Skeletal muscle satellite cell (primary cell): ENCODE results near the gene POP4.

Experiments
- H3K27me3 ChIP-seq: 2 replicates; pipeline ENCODE4 v1.7.0; 2013; ENCODE audit warnings: low read length; ENCODE audit not compliant: control insufficient read depth, insufficient read depth
- H3K36me3 ChIP-seq: 2 replicates; pipeline ENCODE4 v1.7.0; 2013; ENCODE audit warnings: mild to moderate bottlenecking, control low read depth, low read length; ENCODE audit not compliant: insufficient read depth
- H3K4me1 ChIP-seq: 2 replicates; pipeline ENCODE4 v1.7.0; 2013; ENCODE audit warnings: low read length; ENCODE audit not compliant: control insufficient read depth, insufficient read depth
- H3K4me2 ChIP-seq: 2 replicates; pipeline ENCODE4 v1.7.0; 2013; ENCODE audit warnings: mild to moderate bottlenecking, low read length
- H3K4me3 ChIP-seq: 2 replicates; pipeline ENCODE4 v1.7.0; 2013; ENCODE audit warnings: low read length
- H3K9ac ChIP-seq: 2 replicates; pipeline ENCODE4 v1.7.0; 2013; ENCODE audit warnings: mild to moderate bottlenecking, low read depth, low read length, moderate library complexity
- H3K9me3 ChIP-seq: replicated peaks from 2 replicates; pipeline ENCODE4 v1.7.0; 2013; ENCODE audit warnings: mild to moderate bottlenecking, control low read depth, low read length

Gene POP4

GRCh38 chr19:29614780-29615179, 8.7 kb downstream of the POP4 start:
- no peaks in the 10 kb centered on the region for H3K4me1 ChIP-seq
- H3K9me3 ChIP-seq = no peaks in the 10 kb centered on the region
- peaks cover 45% of the 10 kb centered on the region for H3K36me3 ChIP-seq
- no peak overlapping the region for H3K4me2 ChIP-seq
- H3K4me3 ChIP-seq = no peak overlapping the region
- no peak overlapping the region for H3K9ac ChIP-seq
- no peaks in the 10 kb centered on the region for H3K27me3 ChIP-seq

- H3K27me3 ChIP-seq = peaks cover 8% of the 10 kb centered on the region
- H3K4me1 ChIP-seq = no peaks in the 10 kb centered on the region
- H3K4me2 ChIP-seq = no peak overlapping the region
- H3K36me3 ChIP-seq = peaks cover 44% of the 10 kb centered on the region
- H3K4me3 ChIP-seq = no peak overlapping the region
- H3K9ac ChIP-seq = no peak overlapping the region
- H3K9me3 ChIP-seq = no peaks in the 10 kb centered on the region
These were observed 9.9 kb downstream of the POP4 start for GRCh38 chr19:29615891-29616425.

- Histone ChIP-seq H3K4me1 (no peaks in the 10 kb centered on the region), H3K9me3 (no peaks in the 10 kb centered on the region), H3K36me3 (peaks cover 38% of the 10 kb centered on the region), H3K4me2 (no peak overlapping the region), H3K9ac (no peak overlapping the region), H3K27me3 (peaks cover 8% of the 10 kb centered on the region), H3K4me3 (no peak overlapping the region)
These were observed 10.5 kb downstream of the POP4 start for GRCh38 chr19:29616541-29616940.

- H3K27me3 ChIP-seq = peaks cover 8% of the 10 kb centered on the region
- H3K4me2 ChIP-seq = no peak overlapping the region
- H3K4me3 ChIP-seq = no peak overlapping the region
These were observed 11.5 kb downstream of the POP4 start for GRCh38 chr19:29617366-29618266.

GRCh38 chr19:29618434-29618833, 12.4 kb downstream of the POP4 start:
- no peak overlapping the region for H3K4me2 ChIP-seq
- no peak overlapping the region for H3K9ac ChIP-seq
- no peaks in the 10 kb centered on the region for H3K4me1 ChIP-seq
- H3K4me3 ChIP-seq = no peak overlapping the region
- peaks cover 8% of the 10 kb centered on the region for H3K27me3 ChIP-seq
- no peaks in the 10 kb centered on the region for H3K9me3 ChIP-seq
- peaks cover 21% of the 10 kb centered on the region for H3K36me3 ChIP-seq

More at GRCh38 chr19:29617366-29618266, 11.5 kb downstream of the POP4 start:
- no peak overlapping the region for H3K9ac ChIP-seq
- no peaks in the 10 kb centered on the region for H3K9me3 ChIP-seq
- peaks cover 28% of the 10 kb centered on the region for H3K36me3 ChIP-seq
- H3K4me1 ChIP-seq = no peaks in the 10 kb centered on the region

- H3K36me3 ChIP-seq = peaks cover 17% of the 10 kb centered on the region
- H3K9ac ChIP-seq = no peak overlapping the region
- no peak overlapping the region for H3K4me3 ChIP-seq
- no peaks in the 10 kb centered on the region for H3K4me1 ChIP-seq
- H3K9me3 ChIP-seq = no peaks in the 10 kb centered on the region
- no peak overlapping the region for H3K4me2 ChIP-seq
- peaks cover 8% of the 10 kb centered on the region for H3K27me3 ChIP-seq
These were observed 12.8 kb downstream of the POP4 start for GRCh38 chr19:29618871-29619270.

- Histone ChIP-seq H3K9ac (no peak overlapping the region), H3K9me3 (no peaks in the 10 kb centered on the region), H3K4me3 (no peak overlapping the region), H3K4me2 (no peak overlapping the region), H3K27me3 (peaks cover 8% of the 10 kb centered on the region), H3K36me3 (peaks cover 2% of the 10 kb centered on the region), H3K4me1 (no peaks in the 10 kb centered on the region)
These were observed 14.9 kb downstream of the POP4 start for GRCh38 chr19:29620931-29621351.

- Histone ChIP-seq H3K4me3 (no peak overlapping the region), H3K27me3 (peaks cover 8% of the 10 kb centered on the region), H3K9me3 (no peaks in the 10 kb centered on the region), H3K9ac (no peak overlapping the region), H3K36me3 (no peaks in the 10 kb centered on the region), H3K4me2 (no peak overlapping the region), H3K4me1 (no peaks in the 10 kb centered on the region)
These were observed 16.3 kb downstream of the POP4 start for GRCh38 chr19:29622166-29623070.

- Histone ChIP-seq H3K4me3 (no peak overlapping the region), H3K9ac (no peak overlapping the region), H3K9me3 (no peaks in the 10 kb centered on the region), H3K27me3 (peaks cover 8% of the 10 kb centered on the region), H3K36me3 (no peaks in the 10 kb centered on the region), H3K4me1 (no peaks in the 10 kb centered on the region), H3K4me2 (no peak overlapping the region)
These were observed 17.8 kb downstream of the POP4 start for GRCh38 chr19:29623726-29624488.

- Histone ChIP-seq H3K9ac (no peak overlapping the region), H3K36me3 (no peaks in the 10 kb centered on the region), H3K4me2 (no peak overlapping the region), H3K9me3 (no peaks in the 10 kb centered on the region), H3K4me3 (no peak overlapping the region), H3K27me3 (peaks cover 8% of the 10 kb centered on the region), H3K4me1 (no peaks in the 10 kb centered on the region)
These were observed 18.6 kb downstream of the POP4 start for GRCh38 chr19:29624489-29625185.
